ENCODE data around the gene PLA2G4E.

The PLA2G4E gene

DNA sequence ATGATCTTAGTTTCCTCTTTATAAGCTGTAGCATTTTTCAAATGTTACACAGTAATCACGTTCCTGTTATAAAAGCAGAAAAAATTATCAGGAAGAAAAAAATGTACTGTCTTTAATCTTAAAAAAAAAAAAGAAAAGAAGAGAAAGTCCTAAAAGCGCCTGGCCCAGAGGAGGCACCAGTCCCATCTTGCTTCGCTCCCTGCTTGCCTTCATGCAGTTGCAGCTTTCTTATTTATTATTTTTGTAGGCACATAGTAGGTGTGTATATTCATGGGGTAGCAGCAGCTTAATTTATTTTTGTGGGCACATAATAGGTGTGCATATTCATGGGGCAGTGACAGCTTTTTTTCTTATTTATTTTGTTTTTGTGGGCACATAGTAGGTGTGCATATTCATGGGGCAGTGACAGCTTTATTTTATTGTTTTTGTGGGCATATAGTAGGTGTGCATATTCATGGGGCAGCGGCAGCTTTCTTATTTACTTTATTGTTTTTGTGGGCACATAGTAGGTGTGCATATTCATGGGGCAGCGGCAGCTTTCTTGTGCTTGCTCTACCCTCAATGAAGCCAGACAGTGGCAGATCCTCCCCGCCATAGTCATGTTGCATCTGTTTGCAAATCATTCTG is 43.0 kb downstream of the PLA2G4E start:
- DNase-seq (ENCODE audit: low read depth in 2 of 2): no peak

DNA sequence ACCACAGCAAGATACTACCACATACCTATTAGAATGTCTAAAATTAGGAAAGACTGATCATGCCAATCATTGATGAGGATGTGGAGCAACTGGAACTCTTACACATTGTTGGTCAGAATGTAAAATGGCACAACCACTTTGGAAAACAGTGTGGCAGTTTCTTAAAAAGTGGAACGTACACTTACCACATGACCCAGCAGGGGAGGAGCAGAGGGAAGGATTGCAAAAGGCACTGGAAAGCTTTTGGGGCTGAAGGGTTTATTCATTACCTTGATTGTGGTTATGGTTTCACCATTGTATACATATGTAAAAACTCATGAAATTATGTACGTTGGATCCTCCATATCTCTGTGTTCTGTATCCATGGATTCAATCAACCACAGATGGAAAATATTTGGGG is 45.2 kb downstream of the PLA2G4E start:
- DNase-seq (ENCODE audit: low read depth in 2 of 2): no peak

DNA sequence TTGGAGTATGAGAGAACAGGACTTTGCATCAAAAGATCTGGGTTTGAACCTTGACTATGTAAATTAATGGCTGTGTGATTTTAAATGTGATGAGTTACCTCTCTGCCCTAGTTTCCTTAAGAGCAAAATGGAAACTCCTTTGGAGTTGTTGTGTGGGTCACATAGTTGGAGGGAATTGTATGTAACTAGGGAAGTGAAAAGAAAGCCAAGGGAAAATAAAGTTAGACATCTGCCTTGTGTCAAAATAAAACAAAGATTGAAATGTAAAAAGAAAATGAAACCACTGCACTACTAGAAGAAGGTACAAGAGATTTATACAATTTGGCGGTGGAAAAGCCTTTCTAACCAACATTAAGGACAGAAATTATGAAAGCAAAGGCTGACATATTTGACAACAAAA is 46.8 kb downstream of the PLA2G4E start:
- DNase-seq (ENCODE audit: low read depth in 2 of 2): no peak

DNA sequence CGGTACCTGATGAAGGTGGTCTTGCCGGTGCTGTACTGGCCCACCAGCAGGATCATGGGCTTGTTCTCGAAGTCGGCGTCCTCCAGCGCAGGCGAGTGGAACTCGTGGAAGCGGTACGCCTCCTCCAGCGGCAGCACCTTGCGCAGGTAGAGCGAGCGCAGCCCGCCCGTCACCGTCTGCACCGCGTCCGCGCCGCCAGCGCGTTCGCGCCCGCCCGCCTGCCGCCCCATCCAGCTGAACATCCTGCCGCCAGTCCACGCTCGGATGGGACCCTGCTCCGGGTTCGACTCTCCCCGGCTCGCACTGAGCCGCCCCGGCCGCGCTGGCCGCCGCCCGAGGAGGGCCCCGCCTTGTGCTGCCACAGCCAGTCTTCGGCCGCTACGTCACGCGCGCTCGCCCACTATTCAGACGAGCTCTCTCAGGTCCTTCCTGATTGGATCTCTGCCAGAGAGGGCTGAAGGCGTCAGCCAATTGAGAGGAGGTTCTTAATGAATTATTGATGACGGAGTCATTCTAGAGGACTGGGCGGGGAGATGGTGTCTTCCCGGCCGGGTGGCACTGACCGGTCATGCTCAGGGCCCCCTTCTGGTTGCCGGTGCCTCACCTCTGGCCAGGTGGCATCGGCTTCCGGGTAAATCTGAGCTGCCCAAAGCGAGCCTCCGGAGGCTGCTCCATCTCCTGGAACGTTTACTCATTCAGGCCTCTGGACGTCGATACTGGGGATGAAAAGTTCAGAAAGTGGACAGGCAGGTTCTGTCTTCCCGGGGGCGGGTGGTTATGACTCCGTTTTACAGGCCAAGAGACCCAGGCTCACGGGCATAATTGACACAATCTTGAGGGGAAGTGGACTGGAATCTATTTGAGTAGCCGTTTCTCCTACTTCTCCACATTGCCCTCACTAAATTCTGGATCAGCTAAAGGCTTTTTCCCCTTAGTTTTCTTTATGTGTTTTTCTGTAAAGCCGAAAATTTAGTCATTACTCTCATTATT is 48.3 kb downstream of the PLA2G4E start, which contains the start of gene EHD4:
EHD4 (minus strand) TSS at position 305 of the 990 bp plus-strand sequence; CDS start at position 242, 63 bp downstream.
- DNase-seq (ENCODE audit: low read depth in 2 of 2): peak; percentile 91 to 93

DNA sequence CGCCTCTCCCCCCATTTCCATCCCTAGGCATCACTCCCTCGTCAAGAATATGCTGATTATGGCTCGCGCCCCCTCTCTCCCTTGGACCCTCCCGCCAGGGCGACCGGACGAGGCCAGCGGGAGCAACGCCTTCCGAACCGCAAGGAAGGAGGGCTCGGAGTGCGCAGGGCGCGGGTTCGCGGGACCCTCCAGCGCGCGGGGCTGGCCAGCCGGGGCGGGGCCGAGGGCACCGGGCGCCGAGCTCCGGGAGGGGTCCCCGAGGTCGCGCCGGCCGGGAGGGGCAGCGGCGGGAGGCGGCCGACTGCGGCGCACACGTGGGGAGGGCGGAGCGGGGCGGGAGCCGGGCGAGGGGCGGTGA is 49.0 kb downstream of the PLA2G4E start:
- DNase-seq (ENCODE audit: low read depth in 2 of 2): no peak

DNA sequence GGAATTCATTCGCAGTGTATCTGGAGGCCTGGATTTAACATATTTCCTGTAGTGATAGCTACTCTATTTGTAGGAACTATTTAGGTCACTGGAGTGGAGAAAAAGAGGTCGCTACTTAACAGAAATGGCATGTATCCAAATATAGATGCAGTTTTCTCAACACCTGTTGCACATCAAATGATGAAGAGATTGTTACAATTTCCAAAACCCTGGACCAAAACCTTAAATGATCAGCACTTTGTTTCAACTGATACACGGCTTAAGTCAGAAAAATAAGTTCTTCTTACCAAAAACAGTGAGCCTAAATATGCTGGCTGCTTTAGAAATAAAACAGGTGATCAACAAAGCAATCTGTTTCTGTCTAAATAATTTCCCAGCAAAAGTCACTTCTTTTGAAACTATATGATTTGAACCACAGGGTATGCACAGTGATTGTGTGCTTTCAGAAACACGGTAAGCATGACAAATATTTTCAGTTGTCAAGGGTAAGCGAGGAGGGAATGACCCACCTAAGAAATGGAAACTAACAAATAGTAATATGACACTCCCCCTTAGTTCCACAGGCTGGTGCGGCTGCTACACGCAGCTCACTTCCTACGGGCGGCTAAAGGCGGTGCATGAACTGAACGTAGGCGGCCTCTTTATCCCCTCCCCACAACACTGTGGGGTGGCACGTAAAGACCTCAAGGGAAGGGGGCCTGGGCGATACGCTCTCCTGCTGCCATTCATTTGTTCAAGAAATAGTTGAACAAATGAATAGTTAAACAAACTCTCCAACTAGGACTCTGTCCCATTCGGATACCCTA is 49.5 kb downstream of the PLA2G4E start:
- peak; percentile 56 to 63 for DNase-seq (ENCODE audit: low read depth in 2 of 2)

DNA sequence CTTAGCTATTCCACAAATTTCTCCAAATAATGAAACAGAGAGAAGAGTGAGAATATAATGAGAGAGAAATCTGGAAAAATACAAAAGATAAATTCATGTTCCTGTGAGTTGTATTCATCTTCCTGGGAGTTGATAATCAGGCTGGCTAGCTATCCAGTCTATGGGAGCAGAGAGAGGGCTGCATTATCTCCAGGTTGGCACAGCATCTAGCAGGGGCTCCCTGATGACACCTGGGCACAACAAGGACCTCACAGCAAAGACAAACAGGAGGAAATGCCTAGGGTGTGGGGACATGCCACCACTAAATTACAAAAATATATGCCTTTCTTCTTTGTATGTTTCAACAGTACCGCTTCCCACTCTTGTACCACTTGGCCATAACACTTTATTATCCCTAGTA is 50.4 kb downstream of the PLA2G4E start:
- DNase-seq (ENCODE audit: low read depth in 2 of 2): no peak

DNA sequence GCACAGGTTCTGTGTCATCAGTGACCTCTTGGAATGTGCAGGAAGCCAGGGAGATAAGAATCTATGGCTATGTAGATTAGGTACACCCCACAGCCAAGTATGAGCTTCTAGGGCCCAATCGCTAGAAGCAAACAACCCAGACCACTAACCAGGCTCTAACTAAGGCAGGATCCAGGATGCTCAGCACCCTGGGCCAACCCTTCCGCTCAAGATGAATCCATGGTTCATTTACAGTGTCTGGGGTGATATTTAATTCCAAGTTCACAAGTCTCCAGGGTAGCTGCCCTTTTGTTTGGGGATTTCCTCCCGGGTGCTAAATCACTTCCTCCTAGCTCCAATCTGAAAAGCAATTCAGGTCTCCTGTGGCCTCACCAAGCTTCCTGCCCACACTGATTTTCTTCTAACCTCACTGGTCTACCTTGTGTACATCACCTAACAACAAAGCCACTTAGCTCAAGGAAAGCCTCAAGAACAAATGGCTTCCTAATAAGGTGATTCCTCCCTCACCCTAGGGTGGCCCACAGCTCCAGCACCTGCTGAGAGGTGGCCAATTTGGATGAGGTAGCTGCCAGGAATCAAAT is 50.9 kb downstream of the PLA2G4E start:
- DNase-seq (ENCODE audit: low read depth in 2 of 2): no peak

DNA sequence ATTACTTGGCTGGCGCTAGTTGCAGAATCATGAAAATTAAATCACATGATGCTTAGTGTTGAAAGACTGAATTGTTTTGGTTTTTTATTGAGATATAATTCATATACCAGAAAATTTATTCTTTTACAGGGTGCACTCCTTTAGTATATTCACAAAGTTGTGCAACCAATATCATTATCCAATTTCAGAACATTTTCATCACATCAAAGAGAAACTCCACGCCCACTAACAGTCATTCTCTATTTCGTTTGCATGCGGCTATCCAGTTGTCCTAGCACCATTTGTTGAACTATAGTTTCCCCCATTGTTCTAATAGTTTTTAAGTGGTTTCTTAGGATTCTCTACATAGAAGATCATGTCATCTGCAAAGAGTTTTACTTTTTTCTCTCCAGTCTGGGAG is 52.1 kb downstream of the PLA2G4E start:
- DNase-seq (ENCODE audit: low read depth in 2 of 2): no peak

DNA sequence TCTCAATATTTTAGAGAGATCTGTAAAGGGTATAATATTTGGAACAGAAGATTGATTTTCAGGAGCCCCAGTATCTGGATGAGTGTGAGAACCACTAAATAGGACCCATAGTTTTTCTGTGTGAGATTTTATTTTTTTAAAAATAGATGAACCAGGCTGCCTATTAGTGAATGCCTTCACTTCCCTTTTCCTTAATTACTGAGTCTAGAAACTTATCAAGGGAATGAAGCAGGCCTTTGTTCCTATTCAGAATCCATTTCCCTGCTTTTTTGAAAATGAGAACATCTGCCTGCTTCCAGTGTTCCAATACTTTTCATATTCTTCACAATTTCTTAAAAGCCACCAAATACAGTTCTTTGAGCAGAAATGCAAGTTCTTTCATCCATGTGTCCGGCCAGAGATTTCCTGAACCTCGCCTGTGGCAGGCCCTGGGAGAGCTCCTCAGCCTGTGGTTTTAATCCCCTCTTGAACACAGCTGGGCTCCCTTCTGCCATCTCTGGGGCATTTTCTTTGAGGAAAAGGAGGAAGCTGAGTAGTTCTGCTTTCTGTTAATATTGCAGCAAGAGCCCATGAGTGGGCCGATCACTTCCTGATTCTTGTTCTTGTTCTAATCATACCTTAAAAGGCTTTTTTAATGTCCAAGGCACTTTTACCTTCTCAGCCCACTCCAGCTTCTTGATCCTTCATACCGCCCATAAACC is 53.2 kb downstream of the PLA2G4E start:
- DNase-seq (ENCODE audit: low read depth in 2 of 2): no peak

DNA sequence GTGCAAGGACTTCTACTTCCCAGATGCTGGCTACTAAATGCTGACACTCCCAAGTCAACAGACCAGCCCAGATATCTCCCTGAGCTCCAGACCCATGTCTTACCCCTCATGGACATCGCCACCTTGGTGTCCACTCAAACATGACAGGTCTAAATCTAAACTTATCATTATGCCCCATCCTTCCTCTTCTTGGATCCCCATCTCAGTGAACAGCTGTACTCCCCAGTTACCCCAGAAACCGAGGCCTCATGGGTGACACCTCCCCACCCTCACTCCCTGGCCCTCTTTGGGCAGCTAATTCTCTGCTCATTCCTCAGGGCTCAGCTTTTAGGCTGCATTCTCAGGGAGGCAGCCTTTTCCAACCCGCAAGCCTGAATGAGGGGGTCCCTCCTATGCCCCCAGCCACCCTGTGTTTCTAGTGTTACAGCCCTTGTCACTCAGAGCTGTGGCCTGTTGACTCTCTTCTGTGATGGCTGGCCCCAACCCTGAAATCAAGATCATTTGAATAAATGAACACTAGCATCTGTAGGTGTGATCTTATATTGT is 53.8 kb downstream of the PLA2G4E start:
- DNase-seq (ENCODE audit: low read depth in 2 of 2): no peak

DNA sequence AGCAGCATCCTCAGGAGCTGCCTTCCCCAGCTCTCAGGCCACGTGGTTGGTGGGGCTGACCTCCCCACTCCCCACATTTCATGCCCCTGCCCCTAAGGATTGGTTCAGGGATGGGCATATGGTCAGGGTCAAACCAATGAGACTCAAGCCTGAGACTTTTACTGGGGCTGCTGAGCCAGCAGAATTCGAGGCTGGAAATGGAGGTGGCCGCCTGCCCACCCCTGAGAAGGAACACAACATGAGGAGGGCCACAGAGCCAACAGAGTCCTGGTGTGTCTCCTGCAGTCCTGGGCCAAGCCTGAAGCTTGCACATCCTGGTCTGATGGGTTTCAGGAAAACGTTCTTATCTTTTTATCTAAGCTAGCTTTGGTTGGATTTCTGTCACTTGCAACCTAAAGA is 54.4 kb downstream of the PLA2G4E start:
- no peak for DNase-seq (ENCODE audit: low read depth in 2 of 2)

DNA sequence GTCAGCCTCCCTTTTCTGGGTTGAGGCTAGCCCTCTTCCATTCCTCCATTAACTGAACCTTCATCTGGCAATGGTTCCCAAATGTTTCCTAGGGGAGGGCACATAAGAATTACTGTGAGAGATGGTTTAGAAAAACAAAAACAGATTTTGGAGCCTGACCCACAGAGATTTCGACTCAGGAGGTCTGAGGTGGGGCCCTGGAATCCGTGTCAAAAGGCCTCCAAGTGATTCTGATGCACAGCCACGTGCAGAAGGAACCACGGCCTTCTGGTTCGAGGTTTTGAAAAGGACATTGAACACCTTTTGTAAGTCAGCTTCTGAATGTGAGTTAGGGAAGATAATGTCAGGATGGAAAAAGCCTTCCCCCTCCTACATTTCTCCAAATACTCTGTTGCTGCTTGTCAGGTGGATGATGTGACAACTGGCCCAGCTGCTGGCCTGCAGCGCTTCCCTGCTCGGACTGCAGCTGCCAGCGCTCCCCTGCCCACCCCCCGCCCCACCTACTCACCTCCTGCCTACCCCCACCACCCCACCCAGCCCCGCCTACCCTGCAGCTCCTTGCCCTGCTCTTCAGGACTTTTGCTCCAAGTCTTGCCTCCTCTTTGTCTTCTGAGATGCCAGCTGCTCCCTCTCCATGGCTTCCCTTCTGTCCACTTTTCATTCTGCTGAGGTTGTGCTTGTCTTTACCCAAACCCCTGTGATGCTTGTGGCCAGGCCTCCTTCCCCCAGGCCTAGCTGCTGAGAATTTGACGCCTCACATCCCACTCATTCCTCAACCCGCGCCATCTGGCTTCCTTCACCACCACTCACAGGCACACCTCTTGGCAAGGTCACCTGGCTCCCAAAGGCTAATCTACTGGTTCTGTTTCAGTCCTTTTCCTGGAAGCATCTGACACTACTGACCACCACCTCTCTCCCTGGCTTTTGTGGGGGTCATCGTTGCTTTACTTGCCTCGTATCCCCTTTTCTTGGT is 55.1 kb downstream of the PLA2G4E start:
- DNase-seq (ENCODE audit: low read depth in 2 of 2): no peak

DNA sequence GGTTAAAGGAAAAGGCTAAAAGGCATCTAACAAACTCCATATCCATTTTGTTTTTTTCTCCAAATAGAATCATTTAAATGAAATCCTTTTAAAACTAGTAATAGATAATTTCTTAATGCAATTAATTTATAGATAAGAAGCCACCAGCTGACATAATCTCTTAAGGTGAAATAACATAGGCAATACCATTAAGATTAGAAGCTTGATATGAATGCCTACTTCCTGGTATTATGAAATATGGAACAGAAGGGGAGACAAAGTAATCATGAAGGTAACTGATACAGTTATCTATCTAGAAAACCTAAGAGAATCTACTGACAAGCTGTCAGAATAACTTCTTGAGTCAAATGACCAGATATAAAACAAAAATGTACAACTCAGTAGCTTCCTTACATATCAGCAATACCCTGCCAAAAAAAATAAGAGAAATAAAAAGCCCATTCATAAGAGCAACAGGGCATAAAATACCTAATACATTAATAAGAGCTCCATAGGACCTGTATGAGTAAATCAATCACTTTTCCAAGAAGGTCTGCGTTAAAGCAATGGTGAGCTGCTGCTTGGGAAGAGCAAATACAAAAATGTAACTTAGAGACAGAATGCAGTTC is 59.1 kb downstream of the PLA2G4E start:
- DNase-seq (ENCODE audit: low read depth in 2 of 2): no peak

DNA sequence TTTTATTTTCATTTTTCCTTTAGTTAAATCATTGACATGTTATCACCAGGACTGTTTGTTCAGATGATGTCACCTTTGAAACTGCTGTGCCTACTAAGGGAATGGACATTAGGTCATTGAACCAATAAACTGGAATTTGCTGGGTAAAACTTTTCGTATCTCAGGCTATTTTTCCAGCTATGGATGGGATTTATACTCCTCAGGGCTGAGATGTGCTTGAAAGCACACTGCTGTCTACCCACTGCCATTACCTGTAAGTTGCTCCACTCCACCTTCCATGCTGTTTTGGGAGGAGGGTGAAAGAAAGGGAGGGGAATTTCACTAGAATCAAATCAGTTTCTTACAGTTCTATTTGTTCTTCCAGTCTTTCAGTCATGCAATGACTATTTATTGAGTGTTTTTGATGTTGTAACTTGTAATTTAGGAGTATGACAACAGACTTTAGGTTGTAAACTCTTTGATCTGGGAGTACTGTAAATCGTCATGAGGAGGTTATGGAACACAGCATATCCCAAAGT is 59.8 kb downstream of the PLA2G4E start:
- DNase-seq (ENCODE audit: low read depth in 2 of 2): no peak

DNA sequence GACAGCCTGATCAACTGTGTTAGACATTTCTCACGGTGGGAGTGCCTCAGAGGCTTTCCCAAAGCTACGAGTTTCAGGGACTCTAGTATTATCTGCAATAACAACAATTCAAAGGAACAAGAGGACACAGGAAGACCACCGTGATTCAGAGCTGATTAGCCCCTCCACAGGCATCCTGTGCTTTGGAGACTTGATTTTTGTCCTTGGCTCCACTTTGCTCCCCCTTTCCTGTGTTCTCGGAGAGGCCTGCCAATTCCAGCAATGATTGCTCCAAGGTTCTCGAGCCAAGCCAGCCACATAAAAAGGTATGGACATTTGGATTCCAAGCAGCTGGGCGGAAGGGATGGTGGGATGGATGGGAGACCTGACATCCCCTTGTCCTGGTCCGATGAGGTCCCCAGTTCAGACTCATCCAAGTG is 62.8 kb downstream of the PLA2G4E start:
- no peak for DNase-seq (ENCODE audit: low read depth in 2 of 2)

DNA sequence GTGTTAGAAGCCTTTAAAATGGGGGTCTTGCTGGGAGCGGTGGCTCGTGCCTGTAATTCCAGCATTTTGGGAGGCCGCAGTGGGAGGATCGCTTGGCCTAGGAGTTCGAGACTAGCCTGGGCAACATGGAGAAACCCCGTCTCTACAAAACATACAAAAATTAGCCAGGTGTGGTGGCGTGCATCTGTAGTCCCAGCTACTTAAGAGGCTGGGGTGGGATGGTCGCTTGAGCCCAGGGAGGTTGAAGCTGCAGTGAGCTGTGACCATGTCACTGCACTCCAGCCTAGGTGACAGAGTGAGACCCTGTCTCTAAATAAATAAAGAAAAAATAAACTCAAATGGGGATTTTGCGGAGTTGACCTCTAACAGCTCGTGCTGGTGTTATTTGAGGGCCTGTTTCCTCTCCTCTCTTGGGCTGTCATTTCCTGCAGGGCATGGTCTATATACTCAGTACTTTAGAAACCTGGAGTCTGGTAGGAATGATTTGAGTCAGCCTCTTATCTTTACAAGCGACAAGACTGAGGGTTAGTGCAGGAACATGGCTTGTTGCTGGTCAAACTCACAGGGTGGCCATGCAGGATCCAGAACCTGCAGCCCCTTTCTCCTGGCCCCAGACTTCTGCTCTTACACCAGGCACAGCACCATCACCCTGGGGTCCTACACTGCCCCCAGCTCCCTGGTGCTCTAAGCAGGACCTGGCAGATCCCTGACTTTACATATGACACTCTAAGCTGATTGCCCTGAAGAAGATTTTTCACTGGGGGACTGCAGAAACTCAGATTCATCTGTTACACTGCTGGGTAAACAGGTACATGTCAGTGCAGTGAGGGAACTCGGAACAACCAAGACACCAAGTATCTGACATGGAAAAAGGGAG is 63.6 kb downstream of the PLA2G4E start:
- DNase-seq (ENCODE audit: low read depth in 2 of 2): no peak
